Measurements from ENCODE around the gene RAD18.

RAD18 gene

DNA sequence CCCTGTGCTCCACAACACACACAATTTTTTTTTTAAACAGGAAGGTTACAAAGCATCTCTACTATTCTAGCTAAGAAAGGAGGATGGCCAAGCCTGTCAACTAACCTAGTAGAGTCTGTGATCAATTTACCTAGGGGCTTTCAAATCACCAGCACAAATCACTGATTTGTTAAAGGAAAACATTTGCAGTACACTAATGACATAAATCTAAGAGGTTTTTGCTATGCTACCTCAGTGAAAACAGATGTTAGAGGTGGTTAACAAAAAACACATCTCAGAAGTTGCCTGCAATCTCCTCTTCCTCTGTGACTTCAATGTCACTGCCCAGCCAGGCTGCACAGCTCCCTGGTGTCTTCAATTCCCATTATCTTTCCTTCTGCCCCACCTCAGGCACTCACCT lies 72.0 kb downstream of the RAD18 start:
- DNase-seq: no peak

- no peak for DNase-seq
These were observed 74.9 kb downstream of the RAD18 start for GRCh38 chr3:8888301-8888915.

GRCh38 chr3:8887435-8888300 lies 75.6 kb downstream of the RAD18 start:
- DNase-seq: no peak

- DNase-seq: no peak
These were observed 76.7 kb downstream of the RAD18 start for GRCh38 chr3:8886546-8886945.

GRCh38 chr3:8885536-8886316 lies 77.5 kb downstream of the RAD18 start:
- no peak for DNase-seq

- DNase-seq: no peak
These were observed 78.5 kb downstream of the RAD18 start for GRCh38 chr3:8884630-8885290.

GRCh38 chr3:8882642-8883041 lies 80.6 kb downstream of the RAD18 start:
- no peak for DNase-seq

- DNase-seq: no peak
These were observed 81.1 kb downstream of the RAD18 start for GRCh38 chr3:8882171-8882593.

DNA sequence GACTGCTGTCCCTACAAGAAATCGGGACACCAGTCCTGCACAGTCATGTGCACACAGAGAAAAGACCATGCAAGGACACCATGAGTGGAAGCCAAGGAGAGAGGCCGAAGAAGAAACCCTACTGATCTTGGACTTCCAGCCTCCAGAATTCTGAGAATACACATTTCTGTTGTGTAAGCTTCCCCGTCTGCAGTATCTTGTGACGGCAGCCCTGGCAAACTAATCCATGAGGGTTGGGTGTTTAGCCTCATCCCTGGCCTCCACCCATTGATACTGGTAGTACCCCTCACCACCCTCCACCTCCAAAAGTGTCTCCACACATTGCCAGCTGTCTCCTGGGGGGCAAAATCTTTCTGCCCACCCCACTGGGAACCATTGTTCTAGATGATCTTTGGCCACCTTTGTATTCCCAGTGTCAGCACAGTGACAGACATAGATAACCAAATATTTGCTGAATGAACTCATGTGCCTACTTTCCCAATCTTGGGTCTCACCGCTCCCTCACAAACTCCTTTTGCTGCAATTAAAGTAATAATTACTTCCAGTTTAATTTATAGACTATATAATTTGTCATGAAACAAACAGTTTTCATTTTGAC lies 83.8 kb downstream of the RAD18 start:
- no peak for DNase-seq

GRCh38 chr3:8875836-8876235 lies 87.4 kb downstream of the RAD18 start:
- DNase-seq: no peak

DNA sequence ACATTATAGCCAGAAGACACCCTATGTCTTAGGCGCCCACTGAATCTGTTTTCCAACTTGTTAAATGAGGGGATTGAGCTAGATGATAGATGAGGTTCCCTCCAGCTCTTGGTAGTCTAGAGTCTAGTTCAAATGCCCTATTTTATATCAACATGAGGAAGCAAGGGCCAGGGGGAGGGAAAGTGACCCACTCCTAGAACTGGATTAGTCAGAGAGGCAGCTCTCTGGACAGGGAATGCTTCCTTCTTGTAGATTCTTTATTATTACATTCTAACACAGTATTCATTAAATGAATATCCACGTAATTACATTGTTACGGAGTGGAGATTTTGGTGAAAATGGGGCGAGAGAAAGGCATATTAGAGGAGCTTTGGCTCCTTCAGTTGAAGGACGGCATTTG lies 89.5 kb downstream of the RAD18 start:
- no peak for DNase-seq

GRCh38 chr3:8872261-8872660 lies 91.0 kb downstream of the RAD18 start:
- no peak for DNase-seq

- DNase-seq: no peak
These were observed 92.0 kb downstream of the RAD18 start for GRCh38 chr3:8871306-8871705.

DNA sequence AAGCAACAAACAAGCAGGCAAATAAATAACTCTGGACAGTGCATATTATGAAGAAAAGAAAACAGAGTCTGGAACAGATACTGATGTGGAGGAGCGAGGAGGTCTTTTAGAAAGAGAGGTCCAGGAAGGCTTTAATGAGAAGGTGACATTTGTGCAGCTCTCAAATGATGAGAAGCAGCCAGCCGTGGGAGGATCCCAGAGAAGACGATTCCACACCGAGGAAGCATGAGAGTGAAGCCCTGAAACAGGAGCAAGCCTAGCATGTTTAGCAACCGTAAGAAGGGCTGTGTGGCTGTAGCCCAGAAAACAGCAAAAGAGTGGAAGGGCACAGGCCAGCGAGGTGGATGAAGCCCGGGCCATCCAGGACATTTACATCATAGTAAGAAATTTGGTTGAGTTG lies 93.1 kb downstream of the RAD18 start:
- no peak for DNase-seq

DNA sequence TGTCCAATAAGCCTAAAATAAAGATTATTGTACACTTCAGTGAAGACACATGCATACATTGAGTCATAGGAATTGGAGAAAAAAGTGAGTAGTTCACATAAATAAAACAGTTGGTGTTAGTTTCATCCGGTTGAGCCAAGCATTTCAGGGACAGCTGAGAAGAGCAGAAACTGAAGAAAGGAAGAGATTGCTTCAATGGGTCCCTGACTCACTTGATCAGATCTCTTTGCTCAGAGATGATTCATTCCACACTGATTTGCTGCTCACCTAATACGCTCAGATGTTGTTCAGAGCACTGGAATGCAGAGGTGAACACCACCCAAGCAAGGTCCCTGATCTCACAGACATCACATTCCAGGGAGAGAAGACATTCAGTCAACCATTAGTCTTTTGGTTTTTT lies 93.7 kb downstream of the RAD18 start:
- DNase-seq: no peak

- DNase-seq: no peak
These were observed 94.3 kb downstream of the RAD18 start for GRCh38 chr3:8868996-8869395.

DNA sequence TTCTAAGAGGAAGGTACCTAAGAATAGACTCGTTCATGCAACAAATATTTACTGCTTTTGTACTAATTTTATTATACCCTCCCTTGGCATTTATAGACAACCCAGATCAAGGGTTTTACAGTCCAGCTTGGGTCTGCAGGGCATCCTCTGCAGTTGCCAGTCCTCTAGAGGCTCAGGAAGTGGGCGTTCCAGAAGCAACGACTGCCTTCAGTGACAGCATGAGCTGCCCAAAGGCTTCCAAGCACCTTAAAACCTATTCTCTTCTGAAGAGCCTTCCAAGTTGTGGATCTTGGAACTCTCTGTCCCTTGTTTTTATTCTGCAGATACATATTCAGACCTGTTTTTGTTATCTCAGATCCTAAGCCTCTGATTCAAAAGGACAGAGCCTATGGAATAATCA lies 95.6 kb downstream of the RAD18 start:
- DNase-seq: no peak

DNA sequence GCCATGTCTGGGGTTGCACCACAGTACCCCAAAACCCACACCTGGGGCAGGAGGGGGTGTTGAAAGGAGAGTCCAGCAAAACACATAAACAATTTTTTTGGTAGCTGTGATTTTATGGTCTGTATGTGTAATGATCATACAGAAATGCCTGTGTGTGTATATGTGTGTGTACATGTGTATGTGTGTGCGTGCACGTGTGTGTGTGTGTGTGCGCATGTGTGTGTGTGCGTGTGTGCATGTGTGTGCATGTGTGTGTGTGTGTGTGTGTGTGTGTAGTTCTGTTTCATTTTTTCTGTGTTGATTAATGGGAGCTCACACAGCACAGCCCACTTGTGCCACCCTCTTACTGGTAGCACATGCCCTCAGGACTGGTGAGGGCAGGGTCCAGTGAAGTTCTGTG lies 97.6 kb downstream of the RAD18 start:
- DNase-seq: no peak

GRCh38 chr3:8864402-8865350 lies 98.6 kb downstream of the RAD18 start:
- no peak for DNase-seq

- no peak for DNase-seq
These were observed 99.4 kb downstream of the RAD18 start for GRCh38 chr3:8863891-8864290.

GRCh38 chr3:8857720-8858367 lies 105.4 kb downstream of the RAD18 start:
- DNase-seq: no peak

Measured in DMS 273 treated with DMSO at 0.1 percent for 48 hours (cell line).